K562 (cell line): Measurements from ENCODE around the gene KIF3B. TPM values are rescaled to one million over a fixed set of nuclear protein-coding genes. Genes with fewer than 3 reads are reported as not detected.

ENCODE experiments used
- CXXC5 ChIP-seq: fragments of 250-450 bp; sonication (Bioruptor Pico); IDR thresholded peaks from 2 replicates; pipeline ENCODE4 v1.8.0; 2022; ENCODE audit warnings: inconsistent platforms, mild to moderate bottlenecking, moderate library complexity
- ESRRA ChIP-seq: fragments of 450-650 bp; IDR thresholded peaks from 2 replicates; pipeline ENCODE4 v1.6.1; 2014; ENCODE audit warnings: low read depth, mild to moderate bottlenecking, moderate library complexity, borderline replicate concordance
- FOXA3 ChIP-seq, 2 experiments: fragments of 450-650 bp in 1 of 2; sonication (generic) in 1 of 2; formaldehyde crosslinking; IDR thresholded peaks in 1 of 2; conservative IDR thresholded peaks in 1 of 2; 2 replicates each; pipeline versions ENCODE4 v1.4.0 to v1.8.0; 2020 to 2022; ENCODE audit warnings: mild to moderate bottlenecking in 2 of 2, missing genetic modification reagents in 1 of 2
- GTF2E2 ChIP-seq: fragments of 200-800 bp; sonication (Bioruptor generic); IDR thresholded peaks from 2 replicates; pipeline ENCODE4 v1.6.1; 2016; ENCODE audit warnings: missing genetic modification characterization, missing compliant biosample characterization
- HEY1 ChIP-seq: fragments of 250-450 bp; sonication (Bioruptor Pico); IDR thresholded peaks from 2 replicates; pipeline ENCODE4 v1.5.0; 2020; ENCODE audit warnings: mild to moderate bottlenecking, moderate library complexity, borderline replicate concordance
- KAT7 ChIP-seq: sonication (generic); formaldehyde crosslinking; IDR thresholded peaks from 2 replicates; pipeline ENCODE4 v1.8.0; 2022; ENCODE audit warnings: missing genetic modification reagents, mild to moderate bottlenecking, borderline replicate concordance
- NFRKB ChIP-seq: fragments of 450-650 bp; IDR thresholded peaks from 2 replicates; pipeline ENCODE4 v1.6.1; 2016; ENCODE audit warnings: low read depth
- PHTF2 ChIP-seq: fragments of 250-450 bp; sonication (Bioruptor Pico); IDR thresholded peaks from 2 replicates; pipeline ENCODE4 v1.5.0; 2021; ENCODE audit warnings: mild to moderate bottlenecking
- RFX1 ChIP-seq: fragments of 450-650 bp; IDR thresholded peaks from 2 replicates; pipeline ENCODE4 v1.6.1; 2016; ENCODE audit warnings: mild to moderate bottlenecking, moderate library complexity
- RREB1 ChIP-seq: fragments of 250-450 bp; sonication (Bioruptor Pico); IDR thresholded peaks from 2 replicates; pipeline ENCODE4 v1.4.0; 2020
- SIN3A ChIP-seq, 2 experiments: fragments of 150-350 bp in 1 of 2; IDR thresholded peaks; 2 replicates each; pipeline ENCODE4 v1.6.1; 2011 to 2016; ENCODE audit warnings: borderline replicate concordance in 2 of 2, low read depth in 2 of 2, low read length in 2 of 2, mild to moderate bottlenecking in 2 of 2, moderate library complexity in 2 of 2; ENCODE audit not compliant: control insufficient read depth in 1 of 2
- STAT6 ChIP-seq: sonication (generic); formaldehyde crosslinking; IDR thresholded peaks from 2 replicates; pipeline ENCODE4 v1.8.1; 2023; ENCODE audit warnings: mild to moderate bottlenecking, missing genetic modification reagents
- THRAP3 ChIP-seq: fragments of 450-650 bp; IDR thresholded peaks from 2 replicates; pipeline ENCODE4 v1.6.1; 2016; ENCODE audit warnings: mild to moderate bottlenecking, inconsistent platforms, borderline replicate concordance
- WHSC1 ChIP-seq: IDR thresholded peaks from one replicate; pipeline ENCODE4 v1.6.1; 2012; ENCODE audit warnings: low read length, control low read depth, inconsistent platforms
- ZNF143 ChIP-seq: sonication (generic); formaldehyde crosslinking; IDR thresholded peaks from 2 replicates; pipeline ENCODE4 v1.9.0; 2022; ENCODE audit warnings: mild to moderate bottlenecking, missing genetic modification reagents
- ZNF282 ChIP-seq: sonication (generic); formaldehyde crosslinking; IDR thresholded peaks from 2 replicates; pipeline ENCODE4 v1.8.1; 2023; ENCODE audit warnings: missing genetic modification reagents
- polyA plus RNA-seq, 8 experiments: library from polyadenylated mRNA; depleted of rRNA in 4 of 8; stranded (reverse) in 5 of 8; unstranded in 3 of 8; fragments of >200 nt; fragmentation: Nextera tagmentation in 2 of 8; fragmentation: Illumina TruSeq in 1 of 8; extraction: Ambion mirVana in 2 of 8; extraction: Trizol in 1 of 8; gene quantifications; 2 replicates each; pipeline versions ENCODE4 v1.2.1 to v1.2.3, GENCODE V29; 2011 to 2014; ENCODE audit warnings: inconsistent platforms in 1 of 8, missing spikeins in 1 of 8
- total RNA-seq, 7 experiments: library from RNA; depleted of rRNA in 6 of 7; stranded (reverse); fragments of >200 nt in 6 of 7; fragmentation: Illumina TruSeq in 2 of 7; extraction: Trizol in 2 of 7; gene quantifications; 2 replicates each; pipeline versions ENCODE4 v1.2.1 to v1.2.3, GENCODE V29; 2011 to 2021; ENCODE audit warnings: low replicate concordance in 1 of 7
- TF ChIP-seq, protein P1 (sequence below): fragments of 450-650 bp; IDR thresholded peaks from 2 replicates; pipeline ENCODE4 v1.6.1; 2016; ENCODE audit warnings: mild to moderate bottlenecking

The KIF3B gene
- total and polyA plus RNA-seq, 9 of the 15 experiments (the other 6 are each of a cell fraction or from before 2014, with no cell fraction given) = 2.9 to 12.3 (median 8.6) TPM

DNA sequence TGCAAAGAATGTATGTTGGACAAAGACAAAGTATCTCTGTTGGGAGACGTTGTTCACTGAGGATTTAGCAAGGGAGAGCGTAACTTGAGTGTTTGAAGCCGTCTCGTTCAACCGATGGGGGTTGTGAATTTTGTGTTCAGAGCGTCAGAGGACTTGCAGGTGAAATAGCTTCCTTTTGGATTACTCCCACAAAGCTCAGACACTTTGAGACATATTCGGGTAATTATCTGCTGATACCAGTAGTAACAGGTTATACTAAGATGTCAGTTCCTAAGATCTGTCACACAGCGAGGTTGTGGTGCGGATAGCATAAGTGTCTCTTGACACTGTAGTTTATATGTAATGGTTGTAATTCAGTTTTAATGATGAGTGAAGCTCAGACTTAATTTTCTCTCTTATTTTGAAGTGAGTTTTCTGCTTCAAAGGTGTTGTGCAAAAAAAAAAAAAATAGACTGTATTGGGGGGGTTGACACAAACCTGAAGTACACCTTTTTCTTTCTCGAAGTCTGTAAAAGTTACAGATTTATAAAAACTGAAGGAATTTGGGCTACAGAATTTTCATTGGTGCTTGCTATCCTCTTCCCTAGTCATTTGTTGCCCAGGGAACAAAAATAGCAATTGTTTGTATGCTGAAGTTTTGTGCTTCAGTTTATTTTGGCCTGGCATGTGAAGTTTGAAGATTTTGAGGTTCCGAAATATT is 82.3 kb downstream of the KIF3B start (continued):
- TF ChIP-seq STAT6 (0 out of 2 replicates have a peak, but pooled peaks have one; percentile 73), NFRKB (no peak), THRAP3 (no peak), KAT7 (CRISPR knock-in tag) (no peak), SIN3A (IDR thresholded peaks at IDR 0.05; ENCODE audit: borderline replicate concordance in 2 of 2, control insufficient read depth in 1 of 2, low read depth in 2 of 2, low read length in 2 of 2) (no peak), CXXC5 (CRISPR knock-in tag) (no peak), ZNF143 (CRISPR knock-in tag) (peak; percentile 31; the same call in 1 of the 2 replicates), ZNF282 (CRISPR knock-in tag) (no peak), PHTF2 (no peak), RFX1 (peak; percentile 27; the same call in 1 of the 2 replicates), FOXA3 (CRISPR knock-in tag; conservative IDR thresholded peaks at IDR 0.05 in 1 of 2, IDR thresholded peaks at IDR 0.05 in 1 of 2) (peak in 1 of 2 experiments; percentile 38; a peak in 1 of 4 replicates), GTF2E2 (tag) (no peak), HEY1 (CRISPR knock-in tag) (no peak), RREB1 (CRISPR knock-in tag) (no peak), WHSC1 (no peak), ESRRA (no peak)
- TF ChIP-seq, protein P1, sequence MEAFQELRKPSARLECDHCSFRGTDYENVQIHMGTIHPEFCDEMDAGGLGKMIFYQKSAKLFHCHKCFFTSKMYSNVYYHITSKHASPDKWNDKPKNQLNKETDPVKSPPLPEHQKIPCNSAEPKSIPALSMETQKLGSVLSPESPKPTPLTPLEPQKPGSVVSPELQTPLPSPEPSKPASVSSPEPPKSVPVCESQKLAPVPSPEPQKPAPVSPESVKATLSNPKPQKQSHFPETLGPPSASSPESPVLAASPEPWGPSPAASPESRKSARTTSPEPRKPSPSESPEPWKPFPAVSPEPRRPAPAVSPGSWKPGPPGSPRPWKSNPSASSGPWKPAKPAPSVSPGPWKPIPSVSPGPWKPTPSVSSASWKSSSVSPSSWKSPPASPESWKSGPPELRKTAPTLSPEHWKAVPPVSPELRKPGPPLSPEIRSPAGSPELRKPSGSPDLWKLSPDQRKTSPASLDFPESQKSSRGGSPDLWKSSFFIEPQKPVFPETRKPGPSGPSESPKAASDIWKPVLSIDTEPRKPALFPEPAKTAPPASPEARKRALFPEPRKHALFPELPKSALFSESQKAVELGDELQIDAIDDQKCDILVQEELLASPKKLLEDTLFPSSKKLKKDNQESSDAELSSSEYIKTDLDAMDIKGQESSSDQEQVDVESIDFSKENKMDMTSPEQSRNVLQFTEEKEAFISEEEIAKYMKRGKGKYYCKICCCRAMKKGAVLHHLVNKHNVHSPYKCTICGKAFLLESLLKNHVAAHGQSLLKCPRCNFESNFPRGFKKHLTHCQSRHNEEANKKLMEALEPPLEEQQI = no peak
